ENCODE measurements around the gene YBEY. TPM values are rescaled to one million over a fixed set of nuclear protein-coding genes. Genes with fewer than 3 reads are reported as not detected.

The YBEY gene
- total and polyA plus RNA-seq, 2 of the 8 experiments (the other 6 are each of a cell fraction or from before 2014, with no cell fraction given) = 26.9 to 31.9 TPM

- TF ChIP-seq SUZ12 (IDR thresholded peaks at IDR 0.05; ENCODE audit: low read length) = no peak
Measured at GRCh38 chr21:46248827-46249226, 37.3 kb upstream of the YBEY start (continued).

Measured in H1 (cell line).